Measurements from ENCODE around the gene ARHGAP12.
"Not testable (repeated sequence)": the region's sequence is repeated elsewhere in the genome, so short reads cannot be mapped to it uniquely, and the experiment has no call there.

Gene ARHGAP12

GRCh38 chr10:31928549-31929260 lies at the start of gene ARHGAP12:
TSS of gene ARHGAP12 (minus strand) at chr10:31928831. CDS start at chr10:31908855, 19,976 bp downstream.
- DNase-seq: peak; percentile 62

- no peak for DNase-seq
These were observed 49.5 kb upstream of the ARHGAP12 start for GRCh38 chr10:31978156-31978483.

- peak; percentile 55 for DNase-seq
These were observed 49.0 kb upstream of the ARHGAP12 start for GRCh38 chr10:31977440-31978155.

GRCh38 chr10:31975157-31975765 lies 46.6 kb upstream of the ARHGAP12 start:
- no peak for DNase-seq

GRCh38 chr10:31974434-31975124 lies 45.9 kb upstream of the ARHGAP12 start:
- DNase-seq: no peak

GRCh38 chr10:31972519-31973041 lies 43.9 kb upstream of the ARHGAP12 start:
- DNase-seq: no peak

GRCh38 chr10:31969847-31970246 lies 41.2 kb upstream of the ARHGAP12 start:
- DNase-seq: not testable (repeated sequence)

- no peak for DNase-seq
These were observed 35.0 kb upstream of the ARHGAP12 start for GRCh38 chr10:31963589-31963980.

GRCh38 chr10:31962826-31963588 lies 34.4 kb upstream of the ARHGAP12 start:
- DNase-seq: no peak

GRCh38 chr10:31961277-31962074 lies 32.8 kb upstream of the ARHGAP12 start:
- peak; percentile 59 for DNase-seq

GRCh38 chr10:31959461-31960173 lies 31.0 kb upstream of the ARHGAP12 start:
- DNase-seq: no peak

- no peak for DNase-seq
These were observed 30.2 kb upstream of the ARHGAP12 start for GRCh38 chr10:31958856-31959255.

GRCh38 chr10:31956200-31956946 lies 27.7 kb upstream of the ARHGAP12 start:
- DNase-seq: no peak

GRCh38 chr10:31954410-31955191 lies 26.0 kb upstream of the ARHGAP12 start:
- DNase-seq: no peak

GRCh38 chr10:31953480-31953879 lies 24.8 kb upstream of the ARHGAP12 start:
- DNase-seq: no peak

GRCh38 chr10:31953080-31953479 lies 24.4 kb upstream of the ARHGAP12 start:
- no peak for DNase-seq

- DNase-seq: peak; percentile 24
These were observed 23.4 kb upstream of the ARHGAP12 start for GRCh38 chr10:31952066-31952465.

- DNase-seq: no peak
These were observed 20.6 kb upstream of the ARHGAP12 start for GRCh38 chr10:31949266-31949665.

- DNase-seq: no peak
These were observed 19.4 kb upstream of the ARHGAP12 start for GRCh38 chr10:31948021-31948420.

Data from KG1 (cell line).